Measurements from ENCODE around the gene RAD52.

Gene RAD52

GRCh38 chr12:913919-914698 lies 35.4 kb downstream of the RAD52 start:
- DNase-seq (ENCODE audit: low read depth) = no peak

DNA sequence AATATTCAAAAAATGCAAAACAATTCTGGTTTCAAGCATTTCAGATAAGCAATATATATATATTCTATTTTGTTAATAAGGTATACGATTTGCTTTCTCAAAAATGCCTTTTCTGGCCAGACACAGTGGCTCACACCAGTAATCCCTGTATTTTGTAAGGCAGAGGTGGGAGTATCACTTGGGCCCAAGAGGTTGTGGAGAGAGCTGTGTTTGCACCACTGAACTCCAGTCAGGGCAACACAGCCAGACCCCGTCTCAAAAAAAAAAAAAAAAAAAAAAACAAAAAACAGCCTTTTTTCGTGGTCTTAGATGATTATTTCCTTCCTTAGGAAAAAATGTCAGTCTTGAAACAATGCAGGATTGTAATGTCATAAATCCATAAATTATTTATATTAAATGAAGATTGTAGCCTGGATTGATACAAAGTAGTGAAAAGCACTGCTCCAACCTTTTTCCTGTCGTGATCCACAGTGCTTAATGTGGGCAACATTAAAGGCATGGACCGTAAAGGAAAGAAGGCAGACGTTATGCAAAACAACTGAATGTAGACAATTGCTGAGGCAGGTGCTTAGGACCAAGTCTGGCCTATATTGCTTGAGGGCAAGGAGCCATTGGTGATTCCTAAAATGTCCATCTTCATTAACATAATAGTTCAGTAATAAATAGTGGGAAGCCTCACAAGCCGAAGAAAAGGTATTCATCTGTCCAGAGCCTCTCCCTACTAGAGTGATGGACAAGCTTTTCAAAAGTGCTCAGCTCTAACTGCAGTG lies 36.8 kb downstream of the RAD52 start:
- no peak for DNase-seq (ENCODE audit: low read depth)

DNA sequence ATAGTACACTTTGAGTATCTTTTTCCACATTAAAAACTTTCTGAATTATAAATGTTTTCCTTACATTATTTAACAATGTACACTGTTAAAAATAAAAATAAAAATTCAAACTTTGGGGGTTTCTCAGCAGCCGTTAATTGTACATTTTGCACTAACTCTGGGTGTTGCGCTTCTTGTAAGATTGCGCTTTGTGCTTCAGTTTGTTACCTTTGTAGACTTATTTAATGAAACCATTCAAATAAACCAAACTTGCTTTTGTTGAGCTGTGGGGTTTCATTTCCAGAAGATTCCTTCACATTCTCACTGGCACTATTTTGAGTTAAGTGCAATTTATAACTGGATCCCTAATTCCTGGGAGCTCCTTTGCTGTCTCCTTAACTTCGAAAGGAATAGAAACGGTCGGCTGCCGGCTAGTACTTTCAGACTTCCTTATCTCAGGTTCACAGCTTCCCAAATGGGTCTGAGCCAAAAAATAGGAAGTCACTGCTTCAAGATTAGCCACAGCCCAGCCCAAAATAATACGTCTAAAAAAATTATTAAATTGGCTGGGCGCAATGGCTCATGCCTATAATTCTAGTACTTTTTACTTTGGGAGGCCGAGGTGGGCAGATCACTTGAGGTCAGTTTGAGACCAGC lies 38.2 kb downstream of the RAD52 start:
- no peak for DNase-seq (ENCODE audit: low read depth)

GRCh38 chr12:910416-910815 lies 39.1 kb downstream of the RAD52 start:
- DNase-seq (ENCODE audit: low read depth) = no peak

- no peak for DNase-seq (ENCODE audit: low read depth)
Measured at GRCh38 chr12:909861-910260, 39.6 kb downstream of the RAD52 start.

- no peak for DNase-seq (ENCODE audit: low read depth)
Measured at GRCh38 chr12:907413-908185, 41.9 kb downstream of the RAD52 start.

- no peak for DNase-seq (ENCODE audit: low read depth)
Measured at GRCh38 chr12:906062-906585, 43.4 kb downstream of the RAD52 start.

DNA sequence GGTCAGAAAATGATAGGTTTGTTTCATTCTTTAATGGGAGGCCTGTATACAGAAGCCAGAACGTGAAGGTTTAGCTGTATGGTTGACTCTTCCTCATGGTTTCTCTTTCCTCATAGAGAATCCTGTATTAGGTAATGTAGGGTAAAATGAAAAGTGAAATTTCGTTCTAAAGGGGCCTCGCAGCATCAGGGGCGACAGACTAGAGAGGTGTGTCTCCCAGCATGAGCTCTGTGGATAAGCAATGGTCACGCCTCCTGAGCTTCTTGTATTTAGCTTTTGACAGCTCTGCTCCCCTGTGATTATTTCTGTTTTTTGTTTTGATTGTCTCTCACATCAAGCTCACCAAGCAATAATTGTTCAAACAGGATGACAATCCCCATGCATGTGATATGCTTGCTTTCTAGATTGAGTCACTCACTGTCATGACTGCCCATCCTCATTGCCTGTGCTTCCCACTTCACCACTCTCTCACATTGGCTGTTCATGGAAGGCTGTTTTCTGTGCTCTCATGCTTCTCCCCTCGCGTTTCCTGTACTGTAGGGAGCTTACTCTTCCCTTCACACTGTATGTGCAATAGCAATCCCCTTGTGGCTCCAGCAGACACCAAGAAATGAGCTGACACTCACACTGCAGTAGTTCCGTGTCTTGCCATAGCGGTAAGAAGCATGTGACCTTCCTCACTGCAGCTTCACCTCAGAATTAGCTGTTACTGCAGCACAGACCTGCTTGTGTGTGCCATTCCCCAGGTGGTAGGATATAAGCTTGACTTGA lies 44.0 kb downstream of the RAD52 start:
- no peak for DNase-seq (ENCODE audit: low read depth)

DNA sequence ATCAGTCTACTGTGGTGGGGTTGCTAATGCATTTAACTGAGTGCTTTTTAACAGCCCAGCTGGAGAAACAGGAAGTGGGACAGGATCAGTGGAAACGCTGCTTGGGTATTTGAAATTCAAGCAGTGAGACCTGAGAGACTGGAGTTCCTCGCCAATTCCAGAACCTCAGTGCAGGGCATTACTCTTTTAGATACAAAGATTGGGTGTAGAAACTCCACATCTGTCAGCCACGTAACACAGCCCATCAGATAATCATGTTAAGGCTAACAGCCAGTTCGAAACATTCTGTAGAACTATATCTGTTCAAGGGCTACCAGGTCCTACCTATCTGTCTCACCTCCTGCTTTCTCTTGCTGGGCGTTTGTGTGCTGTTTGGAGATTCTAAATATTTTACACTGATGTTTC lies 45.5 kb downstream of the RAD52 start:
- DNase-seq (ENCODE audit: low read depth) = no peak

- no peak for DNase-seq (ENCODE audit: low read depth)
Measured at GRCh38 chr12:903055-903454, 46.4 kb downstream of the RAD52 start.

GRCh38 chr12:902581-902980 lies 46.9 kb downstream of the RAD52 start:
- DNase-seq (ENCODE audit: low read depth) = no peak

- no peak for DNase-seq (ENCODE audit: low read depth)
Measured at GRCh38 chr12:897386-897785, 52.1 kb downstream of the RAD52 start.

DNA sequence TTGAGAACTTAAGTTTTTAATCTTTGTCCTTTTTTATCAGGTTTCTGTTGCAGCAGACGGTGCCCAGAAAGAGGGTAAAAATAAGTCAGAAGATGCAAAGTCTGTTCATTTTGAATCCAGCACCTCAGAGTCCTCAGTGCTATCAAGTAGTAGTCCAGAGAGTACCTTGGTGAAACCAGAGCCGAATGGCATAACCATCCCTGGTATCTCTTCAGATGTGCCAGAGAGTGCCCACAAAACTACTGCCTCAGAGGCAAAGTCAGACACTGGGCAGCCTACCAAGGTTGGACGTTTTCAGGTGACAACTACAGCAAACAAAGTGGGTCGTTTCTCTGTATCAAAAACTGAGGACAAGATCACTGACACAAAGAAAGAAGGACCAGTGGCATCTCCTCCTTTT lies 53.5 kb downstream of the RAD52 start:
- DNase-seq (ENCODE audit: low read depth) = no peak

- DNase-seq (ENCODE audit: low read depth) = no peak
Measured at GRCh38 chr12:894226-894625, 55.3 kb downstream of the RAD52 start.

GRCh38 chr12:886206-886605 lies 63.3 kb downstream of the RAD52 start:
- no peak for DNase-seq (ENCODE audit: low read depth)

GRCh38 chr12:885701-886100 lies 63.8 kb downstream of the RAD52 start:
- no peak for DNase-seq (ENCODE audit: low read depth)

DNA sequence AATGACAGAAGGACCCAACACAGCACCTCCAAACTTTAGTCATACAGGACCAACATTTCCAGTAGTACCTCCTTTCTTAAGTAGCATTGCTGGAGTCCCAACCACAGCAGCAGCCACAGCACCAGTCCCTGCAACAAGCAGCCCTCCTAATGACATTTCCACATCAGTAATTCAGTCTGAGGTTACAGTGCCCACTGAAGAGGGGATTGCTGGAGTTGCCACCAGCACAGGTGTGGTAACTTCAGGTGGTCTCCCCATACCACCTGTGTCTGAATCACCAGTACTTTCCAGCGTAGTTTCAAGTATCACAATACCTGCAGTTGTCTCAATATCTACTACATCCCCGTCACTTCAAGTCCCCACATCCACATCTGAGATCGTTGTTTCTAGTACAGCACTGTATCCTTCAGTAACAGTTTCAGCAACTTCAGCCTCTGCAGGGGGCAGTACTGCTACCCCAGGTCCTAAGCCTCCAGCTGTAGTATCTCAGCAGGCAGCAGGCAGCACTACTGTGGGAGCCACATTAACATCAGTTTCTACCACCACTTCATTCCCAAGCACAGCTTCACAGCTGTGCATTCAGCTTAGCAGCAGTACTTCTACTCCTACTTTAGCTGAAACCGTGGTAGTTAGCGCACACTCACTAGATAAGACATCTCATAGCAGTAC lies 64.6 kb downstream of the RAD52 start:
- DNase-seq (ENCODE audit: low read depth) = no peak

- DNase-seq (ENCODE audit: low read depth) = no peak
Measured at GRCh38 chr12:880656-881055, 68.8 kb downstream of the RAD52 start.

DNA sequence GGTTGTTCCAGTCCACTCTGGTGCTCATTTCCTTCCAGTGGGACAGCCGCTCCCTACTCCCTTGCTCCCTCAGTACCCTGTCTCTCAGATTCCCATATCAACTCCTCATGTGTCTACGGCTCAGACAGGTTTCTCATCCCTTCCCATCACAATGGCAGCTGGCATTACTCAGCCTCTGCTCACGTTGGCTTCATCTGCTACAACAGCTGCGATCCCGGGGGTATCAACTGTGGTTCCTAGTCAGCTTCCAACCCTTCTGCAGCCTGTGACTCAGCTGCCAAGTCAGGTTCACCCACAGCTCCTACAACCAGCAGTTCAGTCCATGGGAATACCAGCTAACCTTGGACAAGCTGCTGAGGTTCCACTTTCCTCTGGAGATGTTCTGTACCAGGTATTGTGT lies 69.9 kb downstream of the RAD52 start:
- no peak for DNase-seq (ENCODE audit: low read depth)

DNA sequence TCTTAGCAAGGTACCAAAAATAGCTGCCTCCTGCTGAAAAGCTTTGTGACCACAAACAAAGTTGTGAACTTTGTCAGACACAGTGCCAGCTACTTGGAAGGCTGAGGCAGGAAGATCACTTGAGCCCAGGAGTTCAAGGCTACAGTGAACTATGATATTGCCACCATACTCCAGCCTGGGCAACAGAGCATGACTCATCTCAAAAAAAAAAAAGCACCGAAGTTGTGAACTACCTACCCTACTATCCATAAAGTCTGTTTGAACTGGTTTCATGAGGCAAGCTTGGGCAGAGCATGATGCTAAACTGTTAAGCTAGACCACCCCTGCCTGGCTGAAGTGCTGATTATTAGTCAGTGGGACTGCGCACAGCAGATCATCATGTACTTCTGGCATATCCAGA lies 75.5 kb downstream of the RAD52 start:
- no peak for DNase-seq (ENCODE audit: low read depth)

GRCh38 chr12:870378-870777 lies 79.1 kb downstream of the RAD52 start:
- DNase-seq (ENCODE audit: low read depth) = no peak
